ENCODE measurements around the gene BBLN.
"Not testable (repeated sequence)": the region's sequence is repeated elsewhere in the genome, so short reads cannot be mapped to it uniquely, and the experiment has no call there.

The BBLN gene

DNA sequence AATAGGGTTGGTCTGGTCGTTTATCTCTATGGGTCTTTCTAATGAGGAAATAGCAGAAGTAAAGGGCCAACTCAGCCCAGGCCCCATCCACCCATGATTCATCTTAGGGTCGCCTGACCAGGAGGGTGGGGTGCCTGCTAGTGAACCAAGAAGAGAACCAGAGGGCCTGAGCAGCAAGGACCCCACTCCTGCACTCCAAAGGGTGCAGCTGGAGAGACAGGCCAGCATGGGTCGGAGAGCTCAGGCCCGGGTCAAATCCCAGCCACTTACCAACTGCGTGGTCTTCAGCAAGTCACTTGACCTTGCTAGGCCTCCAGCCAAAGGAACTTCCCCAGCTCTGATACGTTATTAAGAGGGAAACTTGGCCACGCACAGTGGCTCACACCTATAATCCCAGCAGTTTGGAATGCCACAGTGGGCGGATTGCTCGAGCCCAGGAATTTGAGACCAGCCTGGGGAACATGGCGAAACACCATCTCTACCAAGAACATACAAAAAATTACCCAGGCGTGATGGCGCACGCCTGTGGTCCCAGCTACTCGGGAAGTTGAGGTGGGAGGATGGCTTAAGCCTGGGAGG lies 4.3 kb downstream of the BBLN start:
- no peak for DNase-seq

DNA sequence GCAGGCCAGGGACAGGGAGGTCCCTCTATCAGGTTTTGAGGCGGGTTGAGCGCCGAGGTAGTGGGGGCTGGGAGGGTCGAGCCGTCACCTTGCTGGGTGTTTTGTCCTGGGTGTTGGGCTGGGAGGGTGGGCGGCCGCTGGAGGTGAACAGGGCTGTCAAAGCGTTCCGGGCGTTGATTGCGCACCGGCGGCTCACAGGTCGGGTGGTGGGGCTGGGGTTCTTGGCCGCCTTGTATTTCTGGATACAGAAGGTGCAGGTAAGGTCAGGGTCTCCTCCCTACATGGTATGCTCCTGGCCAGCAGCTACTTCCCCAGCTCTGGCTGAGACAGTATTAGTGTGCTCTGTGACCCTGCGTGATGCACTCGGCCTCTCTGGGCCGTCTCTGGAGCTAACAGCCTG lies 6.1 kb downstream of the BBLN start:
- no peak for DNase-seq

DNA sequence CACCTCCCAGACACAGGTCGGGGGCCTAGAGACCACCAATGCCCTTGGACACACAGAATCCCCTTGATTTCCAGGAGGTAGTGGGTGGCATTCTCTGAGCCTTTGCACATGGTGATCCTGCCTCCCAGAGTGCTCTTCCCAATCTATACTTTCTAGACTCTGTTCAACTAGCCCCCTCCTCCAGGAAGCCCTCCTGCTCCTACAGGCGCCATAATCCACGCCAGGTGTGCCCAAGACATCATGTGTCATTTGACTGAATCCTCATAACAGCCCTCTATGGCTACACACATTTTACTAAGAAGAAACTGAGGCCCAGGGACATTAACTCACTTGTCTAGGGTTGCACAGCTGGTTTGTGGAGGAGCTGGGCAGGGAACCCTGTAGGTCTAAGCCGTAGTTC lies 7.1 kb downstream of the BBLN start:
- DNase-seq: no peak

DNA sequence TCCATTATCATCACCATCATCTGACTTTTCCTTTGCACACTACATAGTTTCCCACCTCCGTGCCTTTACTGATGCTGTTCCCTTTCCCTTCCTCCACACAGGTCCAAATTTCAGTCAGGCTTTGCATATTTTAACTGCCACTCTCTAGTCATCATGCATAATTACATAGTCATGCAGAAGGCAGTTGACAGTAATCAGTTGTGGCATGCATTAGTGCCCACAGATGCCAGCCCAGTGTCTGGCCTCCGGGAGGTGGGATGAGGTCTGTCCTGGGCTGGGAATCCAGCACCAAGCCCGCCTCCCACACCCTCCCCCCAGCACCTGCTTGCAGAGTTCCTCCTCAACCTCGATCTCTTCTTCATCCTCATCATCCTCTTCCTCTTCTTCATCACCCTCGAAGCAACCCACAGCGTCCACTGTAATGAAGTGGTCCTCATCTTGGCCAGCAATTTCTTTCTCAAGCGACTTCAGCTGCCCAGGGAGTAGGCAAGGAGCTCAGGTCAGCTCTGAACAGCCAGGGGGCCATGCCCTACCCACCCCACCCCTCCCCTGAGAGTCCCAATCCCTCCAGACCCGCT lies 8.8 kb downstream of the BBLN start:
- DNase-seq: no peak

DNA sequence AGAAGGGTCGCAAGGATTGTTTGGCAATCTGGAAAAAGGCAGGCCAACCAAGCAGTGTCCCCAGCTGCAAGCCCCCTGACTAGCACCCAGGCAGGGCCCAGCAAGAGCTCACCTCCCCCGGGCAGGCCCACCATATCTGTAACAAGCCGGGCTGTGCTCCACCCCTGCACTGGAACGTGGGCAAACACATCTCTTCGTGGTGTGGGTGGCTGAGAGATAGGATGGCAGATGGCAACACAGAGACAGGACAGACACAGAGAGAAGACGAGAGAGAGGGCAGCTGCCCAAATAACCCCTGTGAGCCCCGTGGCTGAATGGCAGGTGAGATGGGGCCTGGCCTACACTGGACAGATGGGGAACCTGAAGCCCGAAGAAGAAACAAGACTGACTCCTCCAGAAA lies 9.4 kb downstream of the BBLN start:
- no peak for DNase-seq

DNA sequence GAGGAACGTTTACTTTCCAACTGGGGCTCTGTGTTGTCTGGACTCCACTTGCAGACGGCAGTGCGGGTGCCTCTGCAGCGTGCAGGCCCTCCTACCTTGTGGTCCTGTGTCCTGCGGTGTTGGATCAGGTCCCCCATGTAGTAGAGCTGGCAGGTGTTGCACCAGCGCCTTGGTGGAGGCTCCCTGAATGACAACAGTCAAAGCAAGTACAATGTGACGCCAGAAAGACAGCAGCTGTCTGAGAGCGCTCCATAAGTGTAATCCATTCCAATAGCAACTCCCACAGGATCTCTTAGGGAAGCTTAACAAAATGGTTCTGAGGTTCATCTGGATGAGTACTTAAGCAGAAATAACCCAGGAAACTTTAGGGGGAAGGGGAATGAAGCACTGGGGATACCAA lies 9.9 kb downstream of the BBLN start:
- no peak for DNase-seq

DNA sequence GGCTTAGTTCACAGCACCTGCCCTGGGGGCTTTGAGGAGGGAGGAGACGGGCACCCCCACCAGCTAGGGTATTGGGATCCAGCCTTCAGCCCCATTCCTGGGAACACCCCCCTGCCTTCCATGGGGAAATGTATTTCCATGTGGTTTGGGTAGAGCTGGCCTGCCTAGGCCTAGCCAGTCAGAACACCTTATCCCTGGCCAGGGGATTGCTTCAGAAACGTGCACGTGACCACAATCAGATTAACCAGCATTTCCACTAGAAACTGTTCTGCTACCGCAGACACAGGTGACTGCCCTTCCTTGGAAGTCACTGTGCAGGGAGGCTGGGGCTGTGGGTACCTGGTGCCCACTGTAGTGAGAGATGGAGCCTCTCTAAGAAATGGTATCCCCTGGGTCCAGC lies 14.0 kb downstream of the BBLN start:
- no peak for DNase-seq

DNA sequence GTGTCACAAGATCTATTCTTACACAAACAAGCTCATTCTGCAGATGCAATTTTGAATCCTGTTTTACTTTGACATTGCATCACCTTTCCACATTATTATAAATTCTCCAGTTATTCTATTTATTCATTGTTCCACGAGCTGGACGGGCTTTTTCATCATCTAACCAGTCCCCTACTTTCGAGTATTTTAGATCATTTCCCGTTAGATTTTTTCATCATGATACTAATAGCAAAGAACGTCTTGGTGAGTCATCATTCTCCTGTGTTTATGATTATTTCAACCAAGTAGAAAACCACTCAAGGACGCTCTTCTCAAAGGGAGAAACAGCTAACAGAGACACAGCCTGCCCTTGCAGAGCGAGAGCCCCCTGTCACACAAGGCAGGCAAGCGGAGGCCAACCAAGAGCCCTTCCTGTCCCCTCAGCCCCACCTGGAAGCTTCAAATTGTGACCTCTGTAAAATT lies 15.1 kb downstream of the BBLN start:
- DNase-seq: no peak

DNA sequence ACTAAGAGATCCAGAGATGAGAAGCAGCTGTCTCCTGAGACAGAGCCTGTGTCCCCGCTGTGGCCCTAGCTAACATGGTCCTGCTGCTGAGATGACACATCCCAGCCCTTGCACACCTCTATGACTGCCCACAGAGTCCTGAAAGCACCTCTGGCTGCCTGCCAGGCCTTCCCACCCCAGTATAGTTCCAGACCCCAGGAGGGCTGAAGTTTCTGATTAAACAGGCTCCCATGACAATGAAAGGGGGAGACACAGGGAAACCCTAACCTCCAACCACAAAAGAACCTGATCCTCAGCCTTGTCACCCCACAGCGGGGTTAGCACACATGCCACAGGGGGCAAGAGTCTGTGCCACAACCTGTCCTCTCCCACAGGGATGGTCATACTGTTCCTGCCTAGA lies 15.7 kb downstream of the BBLN start:
- no peak for DNase-seq

DNA sequence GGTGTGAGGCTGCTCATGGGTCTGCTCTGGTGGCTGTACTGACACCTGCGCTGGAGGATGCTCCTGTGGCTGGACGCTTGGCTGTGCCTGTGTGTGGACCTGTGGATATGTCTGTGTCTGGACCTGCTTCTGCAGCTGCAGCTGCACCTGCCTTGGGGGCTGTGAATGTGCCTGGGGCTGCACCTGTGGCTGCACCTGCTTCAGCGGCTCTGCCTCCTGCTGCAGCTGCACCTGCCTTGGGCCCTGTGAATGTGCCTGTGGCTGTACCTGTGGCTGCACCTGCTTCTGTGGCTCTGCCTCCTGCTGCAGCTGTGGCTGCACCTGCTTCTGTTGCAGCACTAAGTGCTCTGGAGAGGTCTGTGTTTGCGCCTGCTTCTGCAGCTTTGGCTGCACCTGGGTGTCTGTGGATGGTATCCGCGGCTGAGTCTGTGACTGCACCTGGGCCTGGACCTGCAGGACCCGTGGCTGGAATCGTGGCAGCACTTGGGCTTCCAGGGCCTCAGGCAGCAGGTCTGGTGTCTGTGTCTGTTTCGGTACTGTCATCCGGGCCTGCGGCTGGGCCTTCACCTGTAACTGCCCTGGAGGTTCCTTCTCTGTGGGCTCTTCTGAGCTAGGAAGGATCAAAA lies 18.9 kb downstream of the BBLN start:
- no peak for DNase-seq

DNA sequence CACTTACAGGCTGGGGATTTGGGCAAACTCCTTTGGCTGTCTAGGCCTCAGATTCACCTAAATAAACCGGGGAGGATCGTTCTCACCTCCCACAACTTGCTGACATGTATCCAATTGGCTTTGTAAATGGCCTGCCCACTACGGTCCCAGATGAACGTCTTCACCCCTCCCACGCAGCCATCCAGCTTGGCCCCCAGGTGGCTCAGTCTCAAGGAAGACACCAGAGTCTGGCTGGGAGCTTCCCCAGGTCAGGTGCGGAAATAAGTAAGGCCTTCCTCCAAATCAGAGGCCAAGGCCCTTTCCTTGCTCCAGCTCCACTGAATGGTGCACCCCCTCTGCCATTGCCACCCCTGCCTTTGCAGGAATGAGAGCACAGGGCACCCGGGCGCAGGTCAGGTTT lies 19.9 kb downstream of the BBLN start:
- DNase-seq: no peak

DNA sequence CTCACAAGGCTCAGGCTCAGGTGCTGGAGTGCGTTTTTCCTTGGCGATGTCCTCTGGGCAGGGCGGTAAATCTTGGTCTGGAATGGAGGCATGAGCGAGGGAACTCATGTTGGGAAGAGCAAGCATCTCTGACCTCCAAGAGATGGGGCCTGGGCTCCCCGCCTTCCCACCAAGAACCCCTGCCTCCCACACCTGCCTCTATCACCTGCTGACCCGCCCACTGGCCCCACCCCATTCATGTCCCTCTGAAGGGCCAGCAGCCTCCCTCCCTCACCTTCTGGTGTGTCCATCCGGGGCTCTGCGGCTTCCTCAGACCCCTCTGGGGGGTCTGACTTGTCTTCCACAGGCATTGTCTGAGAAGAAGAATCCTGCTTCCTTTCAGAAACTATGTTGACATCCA lies 20.4 kb downstream of the BBLN start:
- DNase-seq: no peak

DNA sequence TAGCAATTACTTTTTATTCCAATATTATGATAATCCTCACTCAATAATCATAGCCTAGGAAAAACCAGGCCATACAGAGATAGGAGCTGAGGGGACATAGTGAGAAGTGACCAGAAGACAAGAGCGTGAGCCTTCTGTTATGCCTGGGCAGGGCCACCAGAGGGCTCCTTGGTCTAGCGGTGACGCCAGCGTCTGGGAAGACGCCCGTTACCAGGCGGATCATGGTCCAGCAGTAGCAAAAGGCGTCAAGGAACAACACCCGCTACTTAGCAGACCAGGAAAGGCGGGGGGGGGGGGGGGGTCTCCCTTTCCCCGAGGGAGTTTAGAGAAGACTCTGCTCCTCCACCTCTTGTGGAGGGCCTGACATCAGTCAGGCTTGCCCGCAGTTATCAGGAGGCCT lies 21.4 kb downstream of the BBLN start:
- not testable (repeated sequence) for DNase-seq

DNA sequence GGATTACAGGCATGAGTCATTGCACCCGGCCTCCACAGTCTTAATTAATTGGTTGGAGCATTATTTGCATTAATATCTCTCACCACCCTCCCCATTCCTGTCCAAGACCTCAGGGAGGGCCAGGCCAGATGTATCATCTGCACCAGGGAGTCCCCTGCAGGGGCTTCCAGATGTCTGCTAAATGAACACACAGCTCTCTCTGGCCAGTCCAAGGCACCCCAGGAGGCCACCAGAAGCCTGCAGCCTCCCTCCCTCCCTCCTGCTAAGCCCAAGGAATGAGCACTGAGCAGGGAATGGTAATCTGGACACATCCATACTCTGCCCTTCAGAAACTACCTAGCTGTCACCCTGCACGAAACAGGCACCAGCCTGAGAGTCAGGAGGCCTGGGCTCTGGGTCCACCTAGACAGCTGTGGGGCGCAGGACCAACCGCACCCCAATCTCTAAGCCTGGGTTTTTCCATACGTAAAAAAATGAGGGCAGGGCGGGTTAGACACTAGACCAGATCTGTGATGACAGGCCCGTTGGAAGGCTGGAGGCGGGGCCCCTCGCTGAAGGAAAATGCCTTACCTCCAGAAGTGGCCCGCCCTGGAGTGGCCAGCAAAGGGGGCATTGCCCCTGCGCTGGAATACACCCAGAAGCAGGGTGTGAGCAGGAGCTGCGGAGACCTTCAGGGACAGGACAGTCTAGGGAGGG lies 23.0 kb downstream of the BBLN start:
- no peak for DNase-seq

DNA sequence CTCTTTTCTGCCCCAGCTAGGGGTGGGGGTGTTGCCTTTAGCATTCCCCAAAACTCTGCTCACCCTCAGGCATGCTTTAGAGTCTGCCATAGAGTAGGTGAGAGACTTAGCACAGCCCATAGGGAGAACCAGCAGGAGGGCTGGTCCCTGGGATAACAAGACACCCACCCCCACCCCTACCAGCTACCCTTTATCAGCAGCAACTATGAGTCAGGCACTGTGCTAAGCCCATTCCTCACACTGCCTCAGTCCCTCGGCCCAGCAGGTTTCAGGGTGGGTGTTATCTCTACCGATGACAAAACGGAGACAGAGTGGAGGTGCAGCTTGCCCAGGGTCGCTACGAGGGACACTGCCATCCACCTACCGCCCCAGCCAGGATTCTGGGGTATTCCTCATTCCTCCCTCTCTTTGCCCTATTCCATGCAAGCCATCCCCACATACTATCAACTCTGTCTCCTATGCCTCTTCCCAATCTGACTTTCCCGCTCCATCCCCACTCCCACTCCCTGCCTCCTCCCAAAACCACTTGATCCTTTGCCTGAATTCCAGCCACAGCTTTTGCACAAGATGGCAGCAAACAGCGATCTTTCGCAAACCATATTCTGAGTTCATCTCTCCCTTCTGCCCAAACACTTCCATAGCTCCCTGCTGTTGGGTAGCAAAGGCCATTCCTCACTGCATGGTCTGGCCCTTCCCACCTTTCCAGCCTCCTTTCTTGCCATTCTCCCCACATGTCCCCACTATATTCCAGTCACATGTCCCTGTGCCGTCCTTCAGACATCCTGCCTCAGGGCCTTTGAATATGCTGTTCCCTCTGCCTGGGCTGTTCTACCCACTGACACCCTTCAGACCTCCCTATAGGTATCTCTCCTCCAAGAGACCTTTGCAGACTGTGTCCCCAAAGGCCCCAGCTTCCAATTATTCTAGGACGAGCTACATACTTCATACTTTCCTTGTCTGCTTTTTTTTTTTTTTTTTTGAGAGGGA lies 26.2 kb downstream of the BBLN start:
- DNase-seq: no peak

DNA sequence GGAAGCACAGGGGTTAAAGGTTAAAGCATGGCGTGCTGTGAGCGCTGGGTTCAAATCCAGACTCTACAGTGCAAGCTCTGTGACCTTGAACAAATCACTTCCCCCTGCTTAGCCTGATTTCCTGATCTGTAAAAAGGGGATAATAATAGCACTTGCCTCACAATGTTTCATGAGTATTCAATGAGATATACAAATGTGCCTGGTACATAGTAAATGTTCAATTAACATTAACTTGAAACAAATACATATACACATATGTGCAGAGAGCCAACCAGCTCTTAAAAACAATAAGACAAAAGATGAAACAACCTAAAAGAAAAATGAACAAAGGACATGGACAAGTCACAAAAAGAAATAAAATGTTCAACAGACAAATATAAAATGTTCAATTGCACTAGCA lies 27.3 kb downstream of the BBLN start:
- DNase-seq: no peak

DNA sequence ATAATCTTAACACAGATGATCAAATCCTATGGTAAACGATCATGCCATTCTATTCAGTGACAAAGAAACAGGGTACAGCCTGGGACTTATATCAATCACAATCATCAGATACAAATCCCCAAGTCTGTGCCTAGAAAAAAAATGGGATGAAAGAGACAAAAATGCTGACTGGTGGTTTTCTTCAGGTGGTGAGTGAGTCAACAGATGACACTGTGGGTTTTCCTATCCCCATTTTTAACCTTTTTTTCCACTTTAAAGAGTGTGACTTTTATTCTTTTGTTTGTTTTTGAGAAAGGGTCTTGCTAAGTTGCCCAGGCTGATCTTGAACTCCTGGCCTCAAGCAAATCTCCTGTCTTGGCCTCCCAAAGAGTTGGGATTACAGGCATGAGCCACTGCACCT lies 28.1 kb downstream of the BBLN start:
- DNase-seq: no peak

DNA sequence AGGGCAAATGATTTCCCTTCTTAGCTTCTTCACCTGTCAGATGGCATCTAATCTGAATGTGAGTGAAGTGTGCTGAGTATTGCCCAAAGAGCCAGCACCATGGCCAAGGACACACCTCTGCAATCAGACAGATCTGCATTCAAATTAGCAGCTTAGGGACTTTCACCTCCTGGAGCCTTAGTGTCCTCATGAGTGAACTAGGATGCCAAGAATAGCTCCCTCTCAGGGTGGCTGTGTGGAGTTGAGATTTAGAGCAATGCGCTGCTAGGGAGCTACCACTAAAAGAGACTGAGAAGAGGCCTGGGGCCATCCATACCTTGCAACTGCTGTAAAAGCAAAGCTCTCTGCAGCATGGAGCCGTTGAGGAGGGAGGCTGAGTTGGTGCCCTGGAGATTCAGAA lies 29.9 kb downstream of the BBLN start:
- no peak for DNase-seq

DNA sequence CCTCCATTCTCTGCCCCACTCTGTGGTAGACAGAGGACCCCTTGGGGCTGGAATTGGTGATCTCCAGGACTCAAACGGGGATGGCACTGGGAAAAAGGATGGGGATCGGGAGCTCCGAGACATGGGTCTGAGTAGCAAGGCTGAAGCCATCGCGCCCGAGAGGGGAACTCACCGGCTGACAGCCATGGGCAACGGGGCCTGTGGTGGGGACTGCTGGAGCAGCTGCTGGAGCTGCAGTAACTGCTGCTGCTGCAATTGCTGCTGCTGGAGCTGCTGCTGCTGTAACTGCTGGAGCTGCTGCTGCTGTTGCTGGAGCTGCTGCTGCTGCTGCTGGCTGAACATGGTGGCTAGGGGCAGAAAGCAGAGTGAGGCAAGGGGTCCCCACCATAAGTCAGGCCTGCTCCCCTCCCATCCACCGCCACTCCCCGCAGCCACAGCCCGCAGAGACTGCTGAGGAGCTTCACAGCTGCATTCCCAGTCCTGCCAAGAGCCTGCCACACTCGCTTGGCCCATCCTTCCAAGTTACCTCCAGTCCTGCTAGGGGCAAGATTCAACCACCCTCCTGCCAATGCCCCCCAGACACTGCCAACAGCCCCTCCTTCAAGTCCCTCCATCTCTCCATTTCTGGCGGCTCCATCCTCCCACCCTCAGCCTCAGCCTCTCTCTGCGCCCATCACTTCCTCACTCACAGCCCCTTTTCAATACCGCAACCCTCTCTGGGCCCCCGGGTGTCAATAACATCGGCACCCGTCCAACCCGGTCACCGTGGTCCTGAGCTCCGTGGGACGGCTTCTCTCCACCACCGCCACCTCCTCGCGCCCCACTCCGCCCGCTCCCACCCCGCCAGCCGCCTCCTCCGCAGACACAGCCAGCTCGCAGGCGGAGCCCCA lies 30.7 kb downstream of the BBLN start:
- DNase-seq: no peak

DNA sequence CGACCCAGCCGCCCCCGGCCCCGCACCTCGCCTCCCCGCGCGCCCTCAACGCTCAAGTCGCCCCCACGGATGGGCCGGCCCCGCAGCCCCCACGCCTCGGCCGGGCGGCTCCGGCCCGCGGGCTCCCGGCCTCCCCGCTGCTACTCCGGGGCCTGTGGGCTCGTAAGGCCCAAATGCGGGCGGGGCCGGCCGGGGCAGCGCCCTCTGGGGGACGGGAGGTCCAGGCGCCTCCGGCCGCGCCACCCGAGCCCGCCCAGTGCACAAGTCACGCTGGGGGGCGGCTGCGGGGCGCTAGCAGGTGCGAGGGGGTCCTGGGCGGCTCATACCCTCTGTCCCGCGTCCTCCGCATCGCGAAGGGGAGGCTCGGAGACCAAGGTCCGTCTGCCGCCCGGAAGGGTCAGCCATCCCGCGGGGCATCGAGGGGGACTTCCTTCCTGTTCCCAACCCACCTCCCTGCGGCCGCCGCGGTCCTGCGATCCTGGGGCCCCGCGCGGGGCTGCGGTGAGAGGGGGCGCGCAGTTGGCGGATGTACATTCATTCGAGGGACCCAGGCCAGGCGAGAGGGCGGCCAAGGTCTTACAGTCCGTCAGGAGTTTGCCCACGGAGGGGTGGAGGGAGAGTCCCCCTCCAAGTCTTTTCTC lies 31.5 kb downstream of the BBLN start, which contains the start of gene CIZ1:
Gene CIZ1, minus strand, starts transcription at position 167 of the 641 bp plus-strand sequence. CDS start 715 bp downstream, outside the sequence.
- peak; percentile 80 for DNase-seq
